GM18868 (cell line): ENCODE data around the gene PTCD1.
A peak's percentile ranks its signal among the peaks of the same experiment; 100 is the strongest.
"Not testable (repeated sequence)": the region's sequence is repeated elsewhere in the genome, so short reads cannot be mapped to it uniquely, and the experiment has no call there.

ENCODE experiments used
- ATAC-seq: cut with Tn5 transposase; IDR thresholded peaks from one replicate; pipeline ENCODE4 v1.9.1; 2021; ENCODE audit warnings: mild to moderate bottlenecking, moderate library complexity; ENCODE audit not compliant: unreplicated experiment

Gene PTCD1

DNA sequence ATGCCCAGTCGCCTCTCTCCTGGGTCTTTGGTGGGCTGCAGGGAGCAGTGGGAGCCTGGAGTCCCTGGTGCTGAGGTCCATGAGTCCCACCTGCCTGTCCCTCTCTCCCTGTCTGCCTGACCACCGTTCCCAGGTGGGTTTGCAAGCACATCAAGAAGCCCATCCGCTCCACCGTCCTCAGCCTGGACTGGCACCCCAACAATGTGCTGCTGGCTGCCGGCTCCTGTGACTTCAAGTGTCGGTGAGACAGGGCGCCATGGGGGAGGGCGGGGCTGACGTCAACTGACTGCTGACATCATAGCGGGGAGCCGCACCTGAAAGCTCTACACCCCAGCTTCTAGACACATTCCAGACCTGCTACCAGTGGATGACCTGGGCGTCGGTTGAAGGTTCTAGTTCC is 48.8 kb downstream of the PTCD1 start:
- no peak for ATAC-seq

DNA sequence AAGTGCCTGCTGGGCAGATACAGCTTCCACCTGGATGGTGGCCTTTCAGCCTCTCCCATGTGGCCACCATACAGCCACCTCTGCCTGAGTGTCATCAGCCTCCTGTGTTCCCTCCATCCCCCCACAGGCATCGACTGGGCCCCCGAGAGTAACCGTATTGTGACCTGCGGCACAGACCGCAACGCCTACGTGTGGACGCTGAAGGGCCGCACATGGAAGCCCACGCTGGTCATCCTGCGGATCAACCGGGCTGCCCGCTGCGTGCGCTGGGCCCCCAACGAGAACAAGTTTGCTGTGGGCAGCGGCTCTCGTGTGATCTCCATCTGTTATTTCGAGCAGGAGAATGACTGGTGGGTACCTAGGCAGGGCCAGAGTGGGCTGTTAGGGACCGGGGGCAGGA is 50.7 kb downstream of the PTCD1 start:
- no peak for ATAC-seq

DNA sequence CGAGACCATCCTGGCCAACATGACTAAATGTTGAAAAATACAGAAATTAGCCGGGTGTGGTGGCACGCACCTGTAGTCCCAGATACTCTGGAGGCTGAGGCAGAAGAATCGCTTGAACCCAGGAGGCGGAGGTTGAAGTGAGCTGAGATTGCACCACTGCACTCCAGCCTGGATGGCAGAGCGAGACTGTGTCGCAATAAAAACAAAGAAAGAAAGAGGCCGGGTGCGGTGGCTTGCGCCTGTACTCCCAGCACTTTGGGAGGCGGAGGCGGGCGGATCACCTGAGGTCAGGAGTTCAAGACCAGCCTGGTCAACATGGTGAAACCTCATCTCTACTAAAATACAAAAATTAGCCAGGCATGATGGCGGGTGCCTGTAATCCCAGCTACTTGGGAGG is 51.4 kb downstream of the PTCD1 start:
- ATAC-seq: not testable (repeated sequence)

DNA sequence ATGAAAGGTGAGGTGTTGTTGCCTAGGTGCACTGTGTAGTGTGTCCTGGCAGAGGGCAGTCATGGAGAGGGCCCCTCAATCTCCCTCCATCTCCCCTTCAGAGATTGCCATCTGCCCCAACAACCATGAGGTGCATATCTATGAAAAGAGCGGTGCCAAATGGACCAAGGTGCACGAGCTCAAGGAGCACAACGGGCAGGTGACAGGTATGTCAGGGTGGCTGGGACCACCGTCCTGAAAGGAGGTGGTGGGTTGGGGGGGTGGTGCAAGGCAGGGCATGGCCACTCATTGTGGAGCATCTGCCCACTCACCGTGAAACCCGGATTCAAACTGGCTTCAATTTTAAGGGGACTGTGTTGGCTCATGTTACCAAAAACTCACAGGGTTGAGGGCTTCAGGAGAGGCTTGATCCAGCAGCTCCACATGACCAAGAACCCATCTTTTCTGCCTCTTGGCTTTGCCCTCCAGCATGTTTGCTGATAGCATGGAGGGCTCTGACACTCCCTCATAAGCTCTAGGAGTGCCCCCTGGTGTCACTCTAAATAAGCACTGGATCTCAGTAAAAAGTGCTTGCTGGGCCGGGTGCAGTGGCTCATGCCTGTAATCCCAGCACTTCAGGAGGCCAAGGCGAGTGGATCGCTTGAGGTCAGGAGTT is 51.9 kb downstream of the PTCD1 start:
- no peak for ATAC-seq

DNA sequence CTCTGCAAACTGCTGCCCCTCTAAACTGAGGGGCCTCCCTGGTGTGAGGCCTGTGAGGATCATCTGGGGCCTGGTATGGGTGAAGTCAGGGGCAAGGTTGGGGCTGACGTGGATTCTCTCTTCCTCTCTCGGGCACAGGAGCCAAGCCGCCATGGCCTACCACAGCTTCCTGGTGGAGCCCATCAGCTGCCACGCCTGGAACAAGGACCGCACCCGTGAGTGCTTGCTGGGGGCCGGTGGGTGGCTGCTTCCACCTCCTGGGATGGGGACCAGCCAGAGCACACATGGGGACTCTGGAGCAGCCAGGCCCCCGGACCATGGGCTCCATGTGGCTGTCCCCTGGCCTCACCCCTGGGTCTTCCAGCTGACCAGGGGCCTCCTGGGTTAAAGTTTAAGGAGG is 53.0 kb downstream of the PTCD1 start:
- ATAC-seq: no peak

DNA sequence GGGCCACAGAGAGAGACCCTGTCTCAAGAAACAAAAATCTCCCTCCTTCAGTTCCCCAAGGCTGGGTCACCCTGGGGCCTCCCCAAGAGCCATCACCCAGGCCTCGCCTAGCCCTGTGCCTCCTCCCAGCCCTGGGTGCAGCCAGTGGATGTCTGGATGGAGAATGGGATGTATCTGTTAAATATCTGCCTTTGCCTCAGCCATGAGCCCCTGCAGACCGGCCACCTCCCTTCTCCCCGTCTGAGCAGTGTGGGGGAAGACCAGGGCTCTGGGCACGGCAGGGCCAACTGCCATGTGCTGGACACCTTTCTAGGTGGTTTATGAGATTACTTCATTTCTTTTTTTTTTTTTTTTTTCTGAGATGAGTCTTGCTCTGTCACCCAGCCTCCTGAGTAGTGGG is 54.1 kb downstream of the PTCD1 start:
- ATAC-seq: no peak

DNA sequence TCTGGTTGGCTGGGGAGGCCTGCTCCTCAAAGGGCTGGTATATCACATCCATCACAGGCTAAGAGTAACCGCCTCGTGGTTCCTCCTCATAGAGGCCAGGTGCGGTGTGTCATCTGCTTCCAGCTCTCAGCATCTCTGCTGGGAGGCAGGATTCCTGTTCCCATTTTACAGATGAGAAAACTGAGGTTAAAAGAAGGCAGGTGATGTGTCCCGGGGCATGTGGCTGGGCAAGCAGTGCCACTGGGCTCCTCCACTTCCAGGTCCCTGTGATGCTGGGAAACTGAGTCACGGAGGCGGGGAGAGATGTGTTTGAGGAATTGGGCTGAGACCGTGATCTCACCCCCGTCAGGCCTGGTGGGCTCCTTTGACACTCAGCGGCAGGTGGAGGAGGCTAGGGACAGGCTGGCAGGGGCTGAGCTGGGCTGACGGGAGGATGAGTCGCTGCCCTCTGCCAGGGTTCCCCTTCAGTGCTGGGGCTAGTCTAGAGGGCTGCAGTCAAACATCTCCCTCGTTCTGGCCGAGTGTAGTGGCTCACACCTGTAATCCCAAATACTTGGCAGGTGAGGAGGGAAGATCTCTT is 54.7 kb downstream of the PTCD1 start:
- no peak for ATAC-seq

DNA sequence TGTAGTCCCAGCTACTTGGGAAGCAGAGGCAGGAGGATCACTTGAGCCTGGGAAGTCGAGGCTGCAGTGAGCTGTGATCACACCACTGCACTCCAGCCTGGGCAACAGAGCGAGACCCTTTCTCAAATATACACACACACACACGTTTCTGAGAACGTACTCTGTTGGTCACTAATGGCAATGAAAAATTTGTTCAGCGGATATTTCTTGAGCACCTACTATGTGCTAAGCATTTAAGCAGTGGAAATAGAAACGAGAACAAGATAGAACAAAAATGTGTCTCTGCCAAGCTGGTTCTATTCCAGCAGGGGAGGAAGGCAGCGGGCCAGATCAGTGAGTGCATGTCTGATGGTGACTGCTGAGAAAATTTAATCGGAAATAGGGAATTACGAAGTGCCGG is 55.4 kb downstream of the PTCD1 start:
- ATAC-seq: no peak

DNA sequence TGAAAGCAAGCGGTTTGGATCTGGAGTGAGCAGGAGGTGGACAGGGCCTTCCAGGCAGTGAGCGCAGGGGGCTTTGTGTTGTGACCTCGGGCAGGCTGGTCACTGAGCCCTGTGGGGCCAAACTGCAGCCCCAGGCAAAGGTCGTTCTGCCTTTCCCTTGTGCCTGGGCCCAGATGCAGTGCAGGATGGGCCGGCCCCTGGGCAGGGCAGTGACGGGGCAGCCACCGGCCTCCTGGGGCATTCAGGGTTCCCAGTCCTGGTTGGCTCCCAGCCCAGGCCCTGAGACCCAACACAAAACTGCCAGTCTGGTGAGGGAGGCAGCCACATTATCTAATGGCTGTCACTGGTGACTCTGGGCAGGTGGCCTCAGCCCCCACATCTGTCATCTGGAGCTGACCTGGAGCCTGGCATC is 56.9 kb downstream of the PTCD1 start:
- no peak for ATAC-seq

DNA sequence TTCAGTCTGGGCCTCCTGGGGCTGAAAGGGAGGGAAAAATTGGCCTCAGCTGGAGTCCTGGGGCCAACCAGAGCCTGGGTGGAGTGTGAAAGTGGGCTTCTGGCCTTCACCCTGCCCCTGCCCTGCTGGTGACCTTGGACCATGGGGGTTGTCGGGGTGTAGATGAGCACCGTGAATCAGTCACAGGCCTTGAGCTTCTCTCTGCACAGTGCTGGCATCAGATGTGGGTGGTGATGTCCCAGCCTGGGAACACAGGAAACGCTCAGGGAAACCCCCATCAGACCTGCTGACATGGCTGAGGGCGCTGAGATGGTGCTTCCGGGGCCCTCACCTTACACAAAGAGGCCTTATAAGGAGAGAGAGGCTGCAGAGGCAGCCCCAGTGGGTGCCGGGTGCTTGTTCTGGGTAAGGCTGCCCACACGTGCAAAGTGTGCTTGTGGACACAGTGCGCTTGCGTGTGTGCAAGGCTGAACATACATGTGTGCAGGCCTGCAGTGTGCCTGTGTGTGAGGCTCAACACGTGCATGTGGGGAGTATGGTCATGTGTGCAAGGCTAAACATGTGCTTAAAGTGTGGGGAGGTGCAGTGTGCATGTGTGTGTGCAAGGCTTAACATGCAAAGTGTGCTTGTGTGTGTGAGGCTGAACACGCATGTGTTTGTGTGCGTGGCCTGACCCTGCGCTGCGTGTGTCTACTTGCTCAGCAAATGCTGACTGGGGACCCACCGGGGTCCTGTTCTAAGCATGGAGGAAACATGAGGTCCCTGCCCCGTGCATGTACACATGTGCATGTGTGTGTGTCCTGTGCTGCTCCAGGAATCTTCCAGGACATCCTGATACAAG is 57.6 kb downstream of the PTCD1 start:
- peak; percentile 86 for ATAC-seq

DNA sequence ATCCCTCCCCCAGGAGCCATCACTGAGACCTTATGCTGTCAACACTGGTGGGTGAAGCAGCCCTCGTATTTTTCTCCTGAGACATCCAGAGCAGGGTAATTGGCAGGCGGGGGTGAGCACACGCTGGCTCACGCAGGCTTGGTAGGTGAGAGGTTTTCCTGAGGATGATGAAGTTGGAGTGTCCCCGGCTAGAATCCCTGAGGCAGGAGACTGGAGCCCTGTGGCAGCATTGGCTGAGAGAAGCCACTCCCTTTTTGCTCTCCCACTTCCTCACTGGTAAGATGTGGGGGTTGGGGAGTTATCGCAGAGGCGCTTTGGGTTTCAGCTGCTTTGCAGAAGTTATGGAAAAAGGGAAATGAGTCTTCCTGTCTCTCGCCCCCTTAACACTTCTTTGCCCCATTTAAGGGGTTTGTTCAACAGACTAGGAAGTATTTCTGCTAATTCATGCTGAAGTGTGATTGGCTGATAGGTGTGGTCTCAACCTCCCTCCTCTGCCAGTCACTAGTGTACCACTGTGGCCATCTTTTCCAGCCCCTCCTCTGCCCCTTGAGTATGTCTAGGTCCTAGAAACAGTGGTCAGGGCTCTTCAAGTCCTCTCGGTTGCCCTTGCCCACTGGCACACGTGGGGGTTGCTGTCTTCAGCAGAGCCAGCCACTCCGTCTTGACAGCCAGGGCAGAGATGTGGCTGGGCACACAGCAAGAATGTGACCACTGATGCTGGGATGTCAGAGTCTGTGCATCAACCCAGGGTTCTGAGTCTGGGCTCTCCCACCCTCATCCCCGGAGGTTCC is 58.4 kb downstream of the PTCD1 start:
- ATAC-seq: peak; percentile 36

DNA sequence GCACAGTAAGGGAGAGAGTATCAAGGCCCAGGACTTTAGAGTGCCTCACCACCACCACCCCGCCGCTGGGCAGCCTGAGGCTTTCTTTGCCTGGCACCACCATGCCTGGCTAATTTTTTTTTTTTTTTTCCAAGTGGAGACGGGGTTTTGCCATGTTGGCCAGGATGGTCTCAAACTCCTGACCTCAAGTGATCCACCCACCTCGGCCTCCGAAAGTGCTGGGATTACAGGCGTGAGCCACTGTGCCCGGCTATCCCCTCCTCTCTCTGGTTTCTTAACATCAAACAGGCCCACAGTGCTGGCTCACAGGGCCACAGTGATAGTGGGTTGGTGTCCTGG is 58.9 kb downstream of the PTCD1 start:
- ATAC-seq: not testable (repeated sequence)

DNA sequence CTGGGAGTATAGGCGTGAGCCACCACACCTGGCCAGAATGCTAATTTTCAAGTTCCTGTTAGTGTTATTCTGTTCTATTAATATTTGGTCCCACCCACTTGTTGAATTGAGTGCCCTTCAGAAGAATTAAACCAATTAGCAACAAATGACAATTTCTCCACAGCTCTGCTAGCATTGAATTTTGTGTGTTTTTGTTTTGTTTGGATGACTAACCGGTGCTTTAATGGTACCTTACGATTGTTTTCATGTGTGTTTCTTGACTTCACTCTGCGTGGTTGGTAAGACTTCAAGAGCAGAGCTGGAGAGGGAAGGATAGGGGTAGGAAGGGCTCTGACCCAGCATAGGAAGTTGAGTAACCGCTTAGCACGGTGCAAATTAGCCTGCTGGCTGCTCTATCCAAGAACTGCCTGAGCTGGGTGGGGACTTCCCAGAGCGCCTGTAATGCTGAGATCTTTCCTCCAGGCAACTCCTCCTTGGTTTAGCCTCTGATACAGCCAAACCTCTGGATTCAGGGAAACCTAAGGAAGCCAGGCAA is 59.5 kb downstream of the PTCD1 start:
- ATAC-seq: no peak

DNA sequence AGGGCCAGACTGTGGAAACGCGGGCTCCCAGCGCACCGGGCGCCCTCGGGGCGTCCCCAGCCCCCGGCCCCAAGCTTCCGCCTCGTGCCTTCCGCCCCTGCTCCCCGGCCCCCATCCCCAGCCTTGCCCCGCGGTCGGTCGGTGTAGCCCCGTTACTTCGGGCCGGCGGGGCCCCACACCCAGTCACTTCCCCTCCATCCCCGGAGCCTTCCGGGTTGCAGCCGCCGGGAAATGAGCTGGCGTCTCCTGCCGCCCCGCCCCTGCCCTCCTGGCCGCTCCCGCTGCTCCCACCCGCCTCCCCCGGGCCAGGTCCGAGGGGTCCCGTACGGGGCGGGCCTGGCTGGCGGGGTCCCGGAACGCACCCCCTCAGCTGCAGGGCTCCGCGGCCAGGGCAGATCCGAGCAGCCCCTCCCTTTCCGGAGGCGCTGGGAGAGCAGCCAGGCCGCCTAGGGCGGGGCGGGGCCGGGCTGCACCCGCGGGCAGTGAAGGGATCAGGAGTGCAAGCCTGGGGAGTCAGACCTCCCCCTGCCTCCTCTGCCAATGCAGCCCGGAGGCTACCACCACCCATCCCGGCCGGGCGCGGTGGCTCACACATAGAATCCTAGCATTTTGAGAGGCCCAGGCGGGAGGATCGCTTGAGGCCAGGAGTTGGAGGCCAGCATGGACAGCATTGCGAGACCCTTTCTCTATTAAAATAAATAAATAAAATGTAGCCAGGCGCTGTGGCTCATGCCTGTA is 63.4 kb downstream of the PTCD1 start:
- ATAC-seq: peak; percentile 41

DNA sequence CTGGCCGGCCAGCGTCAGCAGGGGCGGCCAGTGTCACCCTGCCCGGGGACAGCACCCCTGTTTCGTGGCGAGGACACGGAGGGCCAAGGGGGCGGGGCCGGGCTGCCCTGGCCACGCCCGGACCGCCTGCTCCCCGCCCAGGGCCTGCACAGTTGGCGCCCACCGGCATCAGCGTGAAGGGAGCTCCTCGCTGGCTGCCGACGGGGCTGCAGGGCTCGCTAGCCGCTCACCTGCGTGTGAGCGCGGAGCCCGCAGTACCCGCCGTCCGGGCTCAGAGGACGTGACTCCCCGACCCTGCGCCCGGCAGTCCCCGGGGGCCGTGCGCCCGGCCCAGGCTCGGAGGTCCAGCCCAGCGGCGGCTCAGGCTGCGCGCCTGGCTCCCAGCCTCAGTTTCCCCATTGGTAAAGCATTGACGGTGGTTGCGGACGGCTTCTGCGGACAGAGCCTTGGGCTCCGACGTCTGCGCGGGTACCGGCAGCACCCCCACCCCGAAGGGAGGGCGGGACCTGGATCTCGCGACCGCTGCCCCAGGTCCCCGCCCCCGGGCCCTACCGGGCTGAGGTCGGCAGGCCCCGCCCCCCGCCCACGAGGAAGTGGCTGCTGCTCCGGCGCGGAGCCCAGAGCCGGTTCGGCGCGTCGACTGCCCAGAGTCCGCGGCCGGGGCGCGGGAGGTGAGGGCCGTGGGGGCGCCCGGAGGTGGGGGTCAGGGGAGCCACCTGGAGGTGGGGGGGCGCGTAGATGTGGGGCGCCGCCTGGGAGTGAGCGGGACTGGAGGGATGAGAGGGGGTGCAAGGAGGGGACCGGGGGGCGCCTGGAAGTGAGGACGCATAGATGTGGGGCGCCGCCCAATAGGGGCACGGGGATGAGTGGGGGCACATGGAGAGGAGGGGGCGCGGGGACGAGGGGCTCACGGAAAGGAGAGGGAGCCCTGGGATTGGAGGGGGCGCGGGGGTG is 64.2 kb downstream of the PTCD1 start, which contains the start of gene ARPC1B:
TSS of gene ARPC1B (plus strand) at position 620 of the 954 bp plus-strand sequence. CDS start 10,985 bp downstream, outside the sequence.
- ATAC-seq: peak; percentile 62

DNA sequence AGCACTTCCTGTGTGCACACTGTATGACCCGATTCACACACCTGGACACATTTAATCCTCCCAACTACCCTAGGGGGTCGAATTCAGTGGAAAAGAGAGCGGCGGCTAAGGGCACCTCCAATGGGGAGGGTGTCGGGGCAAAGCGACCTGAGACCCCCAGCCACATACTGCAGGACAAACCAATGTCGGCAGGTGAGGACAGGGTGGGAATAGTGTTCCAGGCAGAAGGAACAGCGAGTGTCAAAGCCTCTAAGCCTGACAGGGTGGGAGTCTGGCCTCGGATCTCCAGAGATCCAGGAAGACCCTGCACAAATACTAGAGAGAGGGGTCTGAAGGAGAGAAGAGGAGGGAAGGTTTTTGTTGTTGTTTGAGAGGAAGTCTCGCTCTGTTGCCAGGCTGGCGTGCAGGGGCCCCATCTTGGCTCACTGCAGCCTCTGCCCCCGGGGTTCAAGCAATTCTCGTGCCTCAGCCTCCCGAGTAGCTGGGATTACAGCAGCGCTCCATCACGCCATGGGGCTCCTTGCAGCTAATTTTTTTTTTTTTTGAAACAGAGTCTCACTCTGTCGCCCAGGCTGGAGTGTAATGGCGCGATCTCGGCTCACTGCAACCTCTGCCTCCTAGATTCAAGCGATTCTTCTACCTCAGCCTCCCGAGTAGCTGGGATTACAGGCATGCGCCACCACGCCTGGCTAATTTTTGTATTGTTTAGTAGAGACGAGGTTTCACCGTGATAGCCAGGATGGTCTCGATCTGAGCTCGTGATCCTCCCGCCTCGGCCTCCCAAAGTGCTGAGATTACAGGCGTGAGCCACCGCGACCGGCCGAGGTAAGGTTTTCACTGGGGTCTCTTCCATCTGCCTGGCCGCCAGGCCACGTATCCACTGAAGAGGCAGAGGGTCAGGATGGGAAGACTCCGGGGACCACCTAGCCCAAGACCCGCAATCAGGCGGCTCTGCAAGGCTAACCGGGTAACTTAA is 65.2 kb downstream of the PTCD1 start:
- ATAC-seq: no peak

DNA sequence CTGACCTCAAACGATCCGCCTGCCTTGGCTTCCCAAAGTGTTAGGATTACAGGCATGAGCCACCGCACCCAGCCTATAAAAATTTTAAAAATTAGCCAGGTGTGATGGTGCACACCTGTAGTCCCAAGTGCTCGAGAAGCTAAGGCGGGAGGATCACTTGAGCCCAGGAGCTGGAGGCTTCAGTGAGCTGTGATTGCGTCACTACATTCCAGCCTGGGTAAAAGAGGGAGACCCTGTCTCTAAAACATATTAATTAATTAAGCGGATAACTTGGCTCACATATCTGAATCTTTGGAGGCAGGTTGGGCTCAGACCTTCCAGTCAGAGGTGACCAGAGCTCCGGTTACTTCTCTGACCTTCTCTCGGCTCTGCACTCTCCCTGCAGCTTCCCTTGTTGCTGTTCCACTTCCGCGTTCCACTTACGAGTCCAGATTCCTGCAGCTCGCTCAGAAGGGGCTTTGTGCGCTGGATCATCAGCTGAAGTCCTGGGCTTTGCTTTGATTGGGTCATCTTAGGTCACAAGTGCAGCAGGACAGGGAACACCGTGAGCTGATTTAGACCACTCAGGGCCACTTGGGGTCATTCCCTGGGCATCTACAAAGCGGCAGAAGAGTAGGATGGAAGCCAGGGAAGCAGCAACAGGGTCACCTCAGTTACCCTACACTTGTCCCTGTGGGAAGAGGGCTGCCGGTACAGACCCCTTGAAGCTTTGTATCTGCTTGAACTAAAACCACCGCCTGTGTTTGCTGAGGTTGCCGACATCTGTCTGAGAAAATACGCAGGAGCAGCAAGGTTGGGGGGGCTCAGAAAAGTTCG is 66.1 kb downstream of the PTCD1 start:
- no peak for ATAC-seq
